Small intestine (tissue), 7 donors: Measurements from ENCODE around the gene ADGRL3. TPM values are rescaled to one million over a fixed set of nuclear protein-coding genes. Genes with fewer than 3 reads are reported as not detected.
A peak's percentile ranks its signal among the peaks of the same experiment; 100 is the strongest.
"Not testable (repeated sequence)": the region's sequence is repeated elsewhere in the genome, so short reads cannot be mapped to it uniquely, and the experiment has no call there.

Experiments
- DNase-seq, 2 donors: peaks; one replicate each; pipeline versions ENCODE4 v3.0.0 to v3.0.0-alpha.2; 2013
- FAIRE-seq: peaks from 2 replicates; lab custom pipeline; 2012; peaks lifted over from hg19 to GRCh38; lab: Jason Lieb, UNC
- H3K27ac ChIP-seq, 3 donors: one replicate each; pipeline ENCODE4 v1.5.1; 2013; ENCODE audit warnings: low read length in 2 of 3, mild to moderate bottlenecking in 2 of 3, control low read depth in 1 of 3, inconsistent platforms in 1 of 3, low read depth in 1 of 3, moderate library complexity in 1 of 3
- H3K27me3 ChIP-seq, 3 donors: one replicate each; pipeline ENCODE4 v1.6.1; 2013; ENCODE audit warnings: low read length in 3 of 3, inconsistent platforms in 1 of 3; ENCODE audit not compliant: control insufficient read depth in 3 of 3, insufficient read depth in 3 of 3
- H3K36me3 ChIP-seq, 3 donors: one replicate each; pipeline ENCODE4 v1.6.1; 2013; ENCODE audit warnings: low read length in 3 of 3, inconsistent platforms in 1 of 3, low read depth in 1 of 3, mild to moderate bottlenecking in 1 of 3, moderate library complexity in 1 of 3; ENCODE audit not compliant: control insufficient read depth in 3 of 3, insufficient read depth in 2 of 3
- H3K4me1 ChIP-seq, 3 donors: one replicate each; pipeline ENCODE4 v1.6.1; 2013; ENCODE audit warnings: low read length in 2 of 3, inconsistent platforms in 1 of 3, low read depth in 1 of 3, mild to moderate bottlenecking in 1 of 3, moderate library complexity in 1 of 3; ENCODE audit not compliant: control insufficient read depth in 3 of 3, insufficient read depth in 2 of 3
- H3K4me3 ChIP-seq, 3 donors: one replicate each; pipeline ENCODE4 v1.5.1; 2013; ENCODE audit warnings: low read length in 3 of 3, control low read depth in 1 of 3, inconsistent platforms in 1 of 3, low read depth in 1 of 3, mild to moderate bottlenecking in 1 of 3, moderate library complexity in 1 of 3
- H3K9me3 ChIP-seq, 2 donors: one replicate each; pipeline ENCODE4 v1.6.1; 2013; ENCODE audit warnings: low read depth in 1 of 2, low read length in 1 of 2; ENCODE audit not compliant: control insufficient read depth in 2 of 2, insufficient read depth in 1 of 2
- WGBS, 3 donors: extraction: QIAGEN DNeasy Blood & Tissue Kit; methylation state at CpG; one replicate each; pipeline ENCODE4 v1.1.7; 2013; 5-methylcytosine and 5-hydroxymethylcytosine counted together
- polyA plus RNA-seq, 4 donors: library from polyadenylated mRNA; stranded (reverse) in 3 of 4; unstranded in 1 of 4; fragments of 200-250 nt in 3 of 4; fragments of 120-200 nt in 1 of 4; gene quantifications; one replicate each; pipeline versions ENCODE4 v1.2.1 to v1.2.3, GENCODE V29; 2013
- donor health status: healthy with polysubstance abuse.
- donor health status: control.
- donor health status: control.
- donor health status: Bipolar disorder and iron deficiency.
- donor health status: healthy.

ADGRL3 gene
- polyA plus RNA-seq, 4 donors: under 0.01 to 7.9 (median 1.3) TPM

- Histone ChIP-seq H3K9me3 (no peaks in the 10 kb centered on the region), H3K4me1 (no peaks in the 10 kb centered on the region), H3K27me3 (peaks cover 11 to 35% (median 14%) of the 10 kb centered on the region in 3 donors), H3K27ac (peak overlapping the region in 2 of 3 donors; percentile 60 to 78), H3K4me3 (peak overlapping the region in 2 of 3 donors; percentile 14 to 72), H3K36me3 (no peaks in the 10 kb centered on the region)
- DNase-seq (no peak), FAIRE-seq (no peak)
- 2 to 7% (median 3%) methylated on average over 27 to 28 of the region's 28 CpGs for WGBS, 3 donors
Observed at GRCh38 chr4:61201561-61201960, 1.4 kb downstream of the ADGRL3 start.

DNA sequence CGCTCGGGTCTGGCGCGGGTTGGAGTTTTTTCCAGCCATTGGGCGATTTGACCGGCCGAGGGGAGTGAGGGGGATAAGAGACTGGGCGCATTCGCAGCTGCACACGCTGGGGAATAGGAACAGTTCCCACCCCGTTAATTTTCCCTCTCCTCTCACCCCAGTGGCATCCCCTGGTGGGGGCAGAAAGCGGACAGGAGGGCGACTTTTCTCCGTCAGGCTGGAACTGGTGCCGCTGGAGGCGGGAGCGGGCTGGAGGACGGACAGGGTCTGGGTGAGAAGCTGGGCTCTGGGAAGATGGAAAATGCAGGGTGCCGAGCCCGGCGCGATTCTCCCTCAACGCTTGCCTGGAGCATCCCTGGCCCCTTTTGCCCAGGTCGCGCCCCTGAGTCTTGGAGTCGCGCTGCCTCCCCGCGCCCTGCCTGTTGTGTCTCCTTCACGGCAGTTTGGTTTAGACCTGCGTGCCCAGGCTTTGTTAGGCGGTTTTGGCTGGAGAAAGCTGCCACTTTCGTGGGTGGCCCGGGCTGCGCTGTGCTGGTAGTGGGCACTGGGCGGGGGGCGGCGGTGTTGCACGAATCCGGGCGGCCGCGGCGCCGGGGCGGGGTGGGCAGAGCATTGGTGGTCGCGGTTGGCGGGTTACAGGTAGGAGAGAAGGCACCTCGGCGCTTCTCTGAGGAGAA is 2.0 kb downstream of the ADGRL3 start:
- Histone ChIP-seq H3K9me3 (no peaks in the 10 kb centered on the region), H3K36me3 (no peaks in the 10 kb centered on the region), H3K27ac (peak overlapping the region in 2 of 3 donors; percentile 28 to 78), H3K4me1 (no peaks in the 10 kb centered on the region), H3K4me3 (peak overlapping the region; percentile 13 to 72 (median 14)), H3K27me3 (peaks cover 11 to 35% (median 14%) of the 10 kb centered on the region in 3 donors)
- WGBS, 3 donors: 3 to 8% (median 5%) methylated on average over 43 to 51 of the region's 51 CpGs
- DNase-seq (peak in 1 of 2 donors; percentile 14), FAIRE-seq (no peak)

- Histone ChIP-seq H3K27me3 (peaks cover 11 to 35% (median 14%) of the 10 kb centered on the region in 3 donors), H3K36me3 (no peaks in the 10 kb centered on the region), H3K4me1 (no peaks in the 10 kb centered on the region), H3K9me3 (no peaks in the 10 kb centered on the region), H3K4me3 (peak overlapping the region in 2 of 3 donors; percentile 13 to 72), H3K27ac (peak overlapping the region; percentile 28 to 72 (median 41))
- 3 to 10% (median 8%) methylated on average over 36 to 41 of the region's 41 CpGs for WGBS, 3 donors
- FAIRE-seq (no peak), DNase-seq (peak in 1 of 2 donors; percentile 12)
Observed at GRCh38 chr4:61202638-61203435, 2.7 kb downstream of the ADGRL3 start.

DNA sequence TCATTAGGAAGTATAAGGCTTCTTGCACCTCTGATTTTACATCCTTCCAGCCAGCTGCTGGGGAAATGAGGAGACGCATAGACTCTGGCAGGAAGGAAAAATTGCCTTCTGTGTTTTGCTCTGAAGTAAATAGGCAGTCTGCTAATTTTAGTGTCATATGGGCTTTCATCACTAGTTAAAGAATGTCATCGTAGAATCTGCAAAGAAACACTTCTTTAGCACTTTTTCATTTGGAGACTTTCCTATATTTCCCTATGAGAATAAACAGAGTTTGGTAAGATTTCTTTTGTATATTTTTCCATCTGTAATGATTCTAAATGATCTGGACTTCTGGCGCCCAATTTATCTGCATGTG is 3.3 kb downstream of the ADGRL3 start:
- Histone ChIP-seq H3K27ac (peak overlapping the region in 2 of 3 donors; percentile 24 to 28), H3K4me3 (peak overlapping the region in 1 of 3 donors; percentile 72), H3K4me1 (no peaks in the 10 kb centered on the region), H3K27me3 (peaks cover 11 to 35% (median 14%) of the 10 kb centered on the region in 3 donors), H3K9me3 (no peaks in the 10 kb centered on the region), H3K36me3 (no peaks in the 10 kb centered on the region)
- DNase-seq: peak in 1 of 2 donors; percentile 11
- 29 to 35% (median 30%) methylated on average over 3 of the region's 3 CpGs for WGBS, 3 donors
- FAIRE-seq: no peak

DNA sequence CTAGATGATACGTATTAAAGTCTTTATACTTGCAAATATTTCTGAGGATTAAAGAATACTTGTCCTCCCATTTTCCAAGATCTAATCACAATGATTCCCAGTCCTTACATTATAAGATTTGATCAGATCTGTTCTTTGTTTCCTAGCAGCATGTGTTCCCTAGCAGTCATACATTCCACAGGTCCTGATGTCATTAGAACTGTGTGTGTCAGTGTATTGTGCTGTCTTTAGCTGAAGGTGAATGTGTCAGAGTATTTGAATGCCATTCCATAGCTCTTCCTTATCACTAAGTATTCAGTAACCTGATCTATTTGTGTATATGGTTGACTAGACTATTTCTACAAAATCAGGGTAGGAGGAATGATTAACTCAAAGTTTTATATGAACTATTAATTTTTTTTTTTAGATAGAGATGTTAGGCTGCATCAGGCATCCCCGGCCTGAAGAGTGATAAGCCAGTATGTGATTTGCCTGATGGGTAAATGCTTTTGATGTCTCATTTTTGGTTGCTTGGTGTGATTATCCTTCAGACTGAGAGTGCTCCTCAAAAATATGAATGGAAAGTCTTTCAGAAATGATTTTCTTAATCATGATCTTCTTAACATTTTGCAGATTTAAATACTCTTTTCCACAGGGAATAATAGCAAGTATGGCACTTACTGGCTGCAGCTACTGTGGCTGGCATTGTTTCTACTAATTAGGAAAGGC is 4.4 kb downstream of the ADGRL3 start:
- Histone ChIP-seq H3K27me3 (peaks cover 11 to 33% (median 14%) of the 10 kb centered on the region in 3 donors), H3K9me3 (no peaks in the 10 kb centered on the region), H3K27ac (no peak overlapping the region), H3K4me1 (no peaks in the 10 kb centered on the region), H3K4me3 (no peak overlapping the region), H3K36me3 (no peaks in the 10 kb centered on the region)
- DNase-seq: no peak
- no peak for FAIRE-seq
- WGBS, 3 donors: 71 to 73% (median 73%) methylated on average over 2 of the region's 2 CpGs

GRCh38 chr4:61205066-61205465 is 4.9 kb downstream of the ADGRL3 start:
- H3K27me3 ChIP-seq: peaks cover 9 to 28% (median 14%) of the 10 kb centered on the region in 3 donors
- no peaks in the 10 kb centered on the region for H3K36me3 ChIP-seq
- no peak overlapping the region for H3K27ac ChIP-seq
- WGBS, 3 donors: 77 to 92% (median 79%) methylated on average over 1 of the region's 1 CpG
- no peaks in the 10 kb centered on the region for H3K4me1 ChIP-seq
- FAIRE-seq (no peak), DNase-seq (no peak)
- H3K4me3 ChIP-seq: no peak overlapping the region
- no peaks in the 10 kb centered on the region for H3K9me3 ChIP-seq

GRCh38 chr4:61207156-61207555 is 7.0 kb downstream of the ADGRL3 start:
- not testable (repeated sequence) for H3K27ac ChIP-seq, H3K4me1 ChIP-seq, FAIRE-seq, DNase-seq, H3K9me3 ChIP-seq, H3K4me3 ChIP-seq, H3K36me3 ChIP-seq
- H3K27me3 ChIP-seq: peaks cover 2 to 11% (median 4%) of the 10 kb centered on the region in 3 donors
